GM12872 (cell line): Measurements from ENCODE around the gene CAAP1.

Source experiments
- CTCF ChIP-seq: IDR thresholded peaks from 3 replicates; pipeline ENCODE4 v1.5.1; 2011; ENCODE audit warnings: low read depth, mild to moderate bottlenecking, low read length, moderate library complexity; ENCODE audit not compliant: insufficient read depth

Gene CAAP1

DNA sequence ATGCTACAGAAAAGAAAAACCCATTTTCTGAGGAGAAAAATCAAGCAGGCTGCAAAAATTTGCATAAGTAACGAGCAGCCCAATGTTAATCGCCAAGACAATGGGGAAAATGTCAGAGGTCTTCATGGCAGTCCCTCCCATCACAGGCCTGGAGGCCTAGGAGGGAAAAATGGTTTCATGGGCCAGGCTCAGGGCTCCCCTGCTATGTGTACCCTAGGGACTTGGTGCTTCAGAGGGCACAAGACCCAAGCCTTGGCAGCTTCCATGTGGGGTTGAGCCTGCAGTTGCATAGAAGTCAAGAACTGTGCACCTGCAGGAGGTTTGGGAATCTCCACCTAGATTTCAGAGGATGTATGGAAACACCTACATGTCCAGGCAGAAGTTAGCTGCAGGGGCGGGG is 10.4 kb downstream of the CAAP1 start:
- no peak for TF ChIP-seq CTCF

DNA sequence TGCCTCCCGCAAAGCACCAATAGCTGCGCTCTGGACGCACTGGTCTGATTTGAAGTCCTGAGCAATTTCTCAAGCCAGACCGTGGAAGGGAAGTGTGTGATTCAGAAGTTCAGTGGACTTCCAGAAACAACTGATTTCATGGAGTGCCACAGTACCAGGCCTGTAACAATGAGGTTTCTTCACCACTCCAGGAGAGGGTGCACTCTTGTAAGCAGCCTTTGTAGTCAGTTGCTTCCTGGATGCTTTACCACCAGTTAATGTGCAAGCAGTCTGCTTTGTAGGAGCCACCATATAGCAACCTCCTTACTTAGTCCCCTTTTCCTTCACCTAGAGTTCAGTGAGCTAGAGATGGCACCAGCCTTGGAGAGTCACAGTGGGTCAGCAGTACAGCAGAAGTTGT is 12.3 kb downstream of the CAAP1 start:
- TF ChIP-seq CTCF = no peak

DNA sequence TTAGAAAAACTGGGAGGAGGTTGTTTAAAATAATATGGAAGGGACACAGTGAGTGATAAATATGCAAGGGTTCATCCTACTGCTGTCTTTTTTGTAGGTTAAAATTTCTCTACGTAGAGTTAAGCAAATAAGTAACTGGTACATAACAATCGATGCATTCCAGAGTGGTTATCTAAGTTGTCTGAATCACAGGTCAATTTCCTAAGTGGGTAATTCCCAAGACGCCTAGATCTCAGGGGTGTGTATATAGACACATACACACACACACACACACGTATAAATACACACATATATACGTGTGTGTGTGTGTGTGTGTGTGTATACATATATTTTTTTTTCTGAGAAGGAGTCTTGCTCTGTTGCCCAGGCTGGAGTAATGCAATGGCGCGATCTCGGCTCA is 22.3 kb downstream of the CAAP1 start:
- no peak for TF ChIP-seq CTCF

DNA sequence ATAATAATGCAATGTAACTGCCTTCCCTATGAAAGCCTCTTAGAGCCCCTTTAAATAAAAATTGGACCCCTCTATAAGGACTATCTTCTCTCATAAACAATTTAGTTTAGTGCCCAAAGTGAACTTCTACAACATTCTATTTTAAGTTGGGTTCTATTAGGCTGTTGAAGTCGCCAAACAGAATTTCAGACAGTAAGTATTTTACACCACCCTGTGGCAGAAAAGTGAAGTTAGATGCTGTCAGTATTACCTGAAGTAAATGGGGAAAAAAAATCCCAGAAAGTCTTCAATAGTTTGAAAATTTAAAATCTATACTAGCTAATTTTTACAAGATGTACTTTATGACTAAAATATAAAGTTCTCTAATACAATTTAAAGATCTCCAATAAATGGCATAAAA is 29.5 kb downstream of the CAAP1 start:
- peak; percentile 28; the same call in 2 of the 3 replicates for TF ChIP-seq CTCF

DNA sequence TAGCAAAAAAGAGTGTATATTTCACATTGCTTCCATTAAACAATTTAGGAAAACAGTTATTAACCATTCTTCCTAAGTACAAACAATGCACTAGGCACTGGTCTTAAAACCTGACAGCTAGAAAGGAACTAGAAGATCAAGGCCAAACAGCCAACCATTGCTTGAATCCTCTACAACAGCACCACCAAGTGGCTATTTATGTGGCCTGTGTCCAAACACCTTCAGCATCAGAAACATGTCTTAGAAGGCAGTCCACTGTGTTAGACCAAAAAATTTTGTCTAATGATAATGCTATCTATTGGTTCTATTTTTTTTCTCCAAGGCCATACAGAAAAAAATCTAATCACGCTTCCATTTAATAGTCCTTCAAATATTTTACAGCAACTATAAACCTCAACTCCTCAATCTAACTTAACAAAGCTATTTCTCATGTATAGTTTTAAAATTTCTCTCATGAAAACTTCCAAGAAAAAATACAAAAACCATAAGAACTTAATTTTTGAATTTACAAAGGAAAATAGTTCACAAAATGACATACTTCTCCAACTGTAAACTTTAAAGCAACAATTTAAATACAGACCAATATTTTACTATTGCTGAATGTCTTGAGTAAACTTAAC is 36.1 kb downstream of the CAAP1 start:
- peak; percentile 70 for TF ChIP-seq CTCF

DNA sequence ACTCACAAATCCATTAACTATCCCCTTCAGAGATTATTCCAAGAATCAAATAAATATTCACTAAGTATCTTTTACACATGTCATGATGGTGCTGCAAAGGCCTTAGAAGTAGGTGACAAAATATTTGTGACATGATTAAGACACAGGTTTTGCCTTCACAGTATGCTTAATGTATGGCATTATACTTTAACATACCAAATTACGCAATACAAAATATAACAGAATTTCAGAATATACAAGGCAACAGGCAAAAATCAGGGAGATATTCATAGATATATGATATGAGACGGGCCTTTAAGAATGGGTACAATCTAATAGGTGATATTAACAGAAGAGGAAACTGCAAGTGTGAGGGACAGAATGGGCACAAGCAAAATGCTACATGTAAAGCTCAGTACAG is 41.6 kb downstream of the CAAP1 start:
- TF ChIP-seq CTCF = no peak

GRCh38 chr9:26833792-26834191 is 58.8 kb downstream of the CAAP1 start:
- TF ChIP-seq CTCF = no peak

DNA sequence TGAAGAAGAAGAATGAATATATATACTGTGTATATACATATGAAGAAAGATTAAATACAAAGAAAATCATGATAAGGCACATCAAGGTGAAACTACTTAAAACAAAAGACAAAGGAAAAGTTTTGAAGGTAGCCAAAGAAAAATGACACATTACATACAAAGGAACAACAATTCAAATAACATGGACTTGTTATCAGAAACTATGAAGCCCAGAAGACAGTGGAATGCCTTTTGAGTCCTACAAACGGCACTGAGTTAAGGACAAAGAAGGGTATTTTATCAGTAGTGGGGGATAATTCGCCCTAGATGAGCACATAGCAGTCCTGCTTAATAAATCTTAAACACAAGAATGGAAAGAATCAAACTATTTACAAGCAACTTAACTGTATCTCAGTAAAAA is 77.8 kb downstream of the CAAP1 start:
- no peak for TF ChIP-seq CTCF
